Astrocyte of the spinal cord (primary cell): Measurements from ENCODE around the gene LHX8.
"Not testable (repeated sequence)": the region's sequence is repeated elsewhere in the genome, so short reads cannot be mapped to it uniquely, and the experiment has no call there.

Experiments used
- DNase-seq: peaks from one replicate; pipeline ENCODE4 v3.0.0; 2011; ENCODE audit warnings: low read depth, low spot score
- H3K4me3 ChIP-seq: 2 replicates; pipeline ENCODE4 v1.5.1; 2011; ENCODE audit warnings: low read depth, mild to moderate bottlenecking, low read length, moderate library complexity
- in situ Hi-C: cut with HindIII; loops from 2 replicates; pipeline ENCODE4 v1.10.0; 2017; ENCODE audit warnings: low sequenced_read_pairs
- TF ChIP-seq, protein P1 (sequence below): IDR thresholded peaks from 2 replicates; pipeline ENCODE4 v1.5.1; 2012; ENCODE audit warnings: low read depth, mild to moderate bottlenecking, low read length, inconsistent platforms

Gene LHX8

DNA sequence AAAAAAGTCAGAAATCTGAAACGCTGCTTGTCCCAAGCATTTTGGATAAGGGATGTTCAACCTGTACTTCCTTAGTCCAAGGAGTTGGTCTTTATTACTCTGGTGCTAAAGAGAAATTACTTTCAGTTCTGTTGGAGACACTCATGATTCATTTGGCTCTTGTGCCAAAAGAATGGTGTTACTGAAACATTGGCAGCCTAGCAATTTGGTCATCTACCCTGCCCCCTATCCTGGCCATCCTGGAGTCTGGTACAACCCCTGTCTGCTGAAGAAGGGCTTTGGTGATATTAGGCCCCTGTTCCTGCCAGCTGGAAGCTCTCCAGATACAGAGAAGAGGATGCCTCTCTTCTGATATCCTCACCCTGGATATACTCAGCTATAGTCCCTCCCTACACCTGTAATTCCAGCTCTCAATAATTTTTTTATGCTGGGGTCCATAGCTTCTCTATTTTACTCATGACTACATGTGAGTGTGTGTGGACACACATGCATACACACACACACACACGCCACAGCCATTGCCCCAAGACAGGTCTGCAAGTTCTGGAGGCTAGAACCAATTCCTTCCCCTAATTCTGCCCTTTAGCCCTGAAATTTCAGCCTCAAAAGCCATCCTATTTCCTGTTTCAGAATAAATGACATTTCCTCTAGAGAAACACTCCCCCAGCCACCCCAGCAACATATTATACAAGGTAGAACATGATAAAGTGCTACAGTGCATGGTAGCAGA, 40.0 kb downstream of the LHX8 start:
- no peak overlapping the region for H3K4me3 ChIP-seq
- in situ Hi-C loops: no loop called here
- TF ChIP-seq, protein P1, sequence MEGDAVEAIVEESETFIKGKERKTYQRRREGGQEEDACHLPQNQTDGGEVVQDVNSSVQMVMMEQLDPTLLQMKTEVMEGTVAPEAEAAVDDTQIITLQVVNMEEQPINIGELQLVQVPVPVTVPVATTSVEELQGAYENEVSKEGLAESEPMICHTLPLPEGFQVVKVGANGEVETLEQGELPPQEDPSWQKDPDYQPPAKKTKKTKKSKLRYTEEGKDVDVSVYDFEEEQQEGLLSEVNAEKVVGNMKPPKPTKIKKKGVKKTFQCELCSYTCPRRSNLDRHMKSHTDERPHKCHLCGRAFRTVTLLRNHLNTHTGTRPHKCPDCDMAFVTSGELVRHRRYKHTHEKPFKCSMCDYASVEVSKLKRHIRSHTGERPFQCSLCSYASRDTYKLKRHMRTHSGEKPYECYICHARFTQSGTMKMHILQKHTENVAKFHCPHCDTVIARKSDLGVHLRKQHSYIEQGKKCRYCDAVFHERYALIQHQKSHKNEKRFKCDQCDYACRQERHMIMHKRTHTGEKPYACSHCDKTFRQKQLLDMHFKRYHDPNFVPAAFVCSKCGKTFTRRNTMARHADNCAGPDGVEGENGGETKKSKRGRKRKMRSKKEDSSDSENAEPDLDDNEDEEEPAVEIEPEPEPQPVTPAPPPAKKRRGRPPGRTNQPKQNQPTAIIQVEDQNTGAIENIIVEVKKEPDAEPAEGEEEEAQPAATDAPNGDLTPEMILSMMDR: no peak
- DNase-seq: no peak

DNA sequence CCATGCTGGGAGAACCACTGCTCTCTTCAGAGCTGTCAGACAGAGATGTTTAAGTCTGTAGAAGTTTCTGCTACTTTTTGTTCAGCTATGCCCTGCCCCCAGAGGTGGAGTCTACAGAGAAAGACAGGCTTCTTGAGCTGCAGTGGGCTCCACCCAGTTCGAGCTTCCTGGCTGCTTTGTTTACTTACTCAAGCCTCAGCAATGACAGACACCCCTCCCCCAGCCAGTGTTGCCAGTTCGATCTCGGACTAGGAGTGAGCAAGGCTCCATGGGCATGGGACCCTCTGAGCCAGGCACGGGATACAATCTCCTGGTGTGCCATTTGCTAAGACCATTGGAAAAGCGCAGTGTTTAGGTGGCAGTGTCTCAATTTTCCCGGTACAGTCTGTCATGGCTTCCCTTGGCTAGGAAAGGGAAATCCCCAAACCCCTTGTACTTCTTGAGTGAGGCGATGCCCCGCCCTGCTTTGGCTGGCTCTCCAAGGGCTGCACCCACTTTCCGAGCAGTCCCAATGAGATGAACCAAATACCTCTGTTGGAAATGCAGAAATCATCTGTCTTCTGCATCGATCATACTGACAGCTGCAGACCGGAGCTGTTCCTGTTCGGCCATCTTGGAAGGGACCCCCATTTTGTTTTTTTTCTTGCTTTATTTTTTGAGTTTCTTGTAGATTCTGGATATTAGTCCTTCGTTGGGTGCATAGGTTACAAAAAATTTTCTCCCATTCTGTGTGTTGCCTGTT, 47.2 kb downstream of the LHX8 start:
- not testable (repeated sequence) for DNase-seq, H3K4me3 ChIP-seq
- in situ Hi-C loops: loop anchor here (25.0 kb wide), 1 partner anchor 394 kb away; no protein-coding TSS in a partner anchor

DNA sequence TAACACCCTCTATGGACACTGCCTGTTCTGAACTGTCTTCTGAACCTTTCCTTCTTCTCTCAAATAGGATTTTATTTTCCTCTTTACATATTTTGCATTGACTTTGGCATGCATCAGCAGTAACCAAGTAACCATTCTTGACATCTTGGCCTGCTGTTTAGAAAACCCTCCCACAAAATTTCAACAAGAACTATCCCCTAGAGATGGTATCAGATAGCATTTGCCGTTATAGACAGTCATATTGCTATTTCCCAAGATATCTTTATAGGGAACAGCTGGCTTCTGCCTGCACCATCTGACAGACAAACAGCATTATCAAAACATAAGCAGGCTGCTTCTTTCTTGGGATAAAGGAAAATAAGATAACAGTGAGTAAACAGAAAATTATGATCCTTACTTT, 54.7 kb downstream of the LHX8 start:
- no peak overlapping the region for H3K4me3 ChIP-seq
- TF ChIP-seq, protein P1: no peak
- no peak for DNase-seq
- in situ Hi-C loops: loop anchor here (25.0 kb wide), 1 partner anchor 402 kb away; no protein-coding TSS in a partner anchor

DNA sequence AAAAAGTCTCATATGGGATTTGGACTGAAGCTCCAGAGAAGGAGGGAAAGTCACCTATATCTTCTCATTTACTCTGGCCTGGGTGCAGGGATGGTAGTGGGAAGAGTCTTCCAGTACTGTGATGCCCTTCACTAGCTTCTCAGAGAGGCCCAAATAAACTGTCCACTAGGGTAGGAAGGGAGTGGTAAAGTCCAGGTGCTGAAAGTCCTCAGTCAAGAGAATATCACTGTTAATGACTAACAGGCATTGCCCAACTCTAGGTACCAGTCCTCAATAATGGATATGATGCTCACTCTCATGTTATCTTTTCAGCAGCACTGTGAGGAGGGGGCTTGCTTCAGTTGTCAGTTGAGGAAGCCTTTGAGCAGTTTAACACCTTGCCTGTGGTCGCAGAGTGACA, 64.0 kb downstream of the LHX8 start:
- in situ Hi-C loops: loop anchor here (25.0 kb wide), 1 partner anchor 411 kb away; no protein-coding TSS in a partner anchor
- H3K4me3 ChIP-seq: no peak overlapping the region
- TF ChIP-seq, protein P1: no peak
- no peak for DNase-seq

DNA sequence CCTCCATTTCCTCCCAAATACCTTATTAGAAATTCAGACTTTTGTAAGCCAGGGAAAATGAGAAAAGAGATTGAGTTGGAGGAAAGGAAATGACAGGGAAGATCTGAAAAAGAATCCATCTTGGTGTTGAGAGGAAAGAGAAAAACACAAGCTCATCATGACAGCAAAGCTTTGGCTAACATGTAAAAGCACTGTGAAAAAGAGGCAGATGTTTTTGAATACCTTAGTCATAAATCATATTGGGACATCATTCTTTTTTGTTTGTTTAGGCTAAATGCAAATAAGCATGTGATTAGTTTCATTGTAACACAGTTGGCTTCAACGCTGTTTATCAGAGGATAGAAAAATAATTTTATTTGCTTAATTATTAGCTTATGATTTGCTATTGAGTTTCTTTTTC, 64.6 kb downstream of the LHX8 start:
- TF ChIP-seq, protein P1: no peak
- in situ Hi-C loops: loop anchor here (25.0 kb wide), 1 partner anchor 411 kb away; no protein-coding TSS in a partner anchor
- H3K4me3 ChIP-seq: no peak overlapping the region
- DNase-seq: no peak

DNA sequence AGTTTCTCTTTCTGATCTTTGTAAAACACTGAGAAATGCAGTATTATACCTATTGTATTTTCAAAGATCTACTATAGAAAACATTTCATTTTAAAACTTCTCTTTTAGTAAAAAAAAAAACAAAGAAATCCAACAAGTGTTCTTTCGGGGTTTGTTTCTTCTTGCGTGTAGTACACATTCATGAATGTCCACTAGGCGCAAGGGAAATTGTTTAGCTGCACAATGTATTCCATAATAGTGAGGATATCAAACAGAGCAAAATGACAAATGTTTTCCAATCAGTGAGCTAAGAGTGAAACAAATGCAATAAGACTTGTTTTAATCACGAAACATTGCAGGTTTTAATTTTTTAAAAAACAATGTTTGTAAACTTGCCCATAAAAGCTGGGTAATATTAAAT, 68.6 kb downstream of the LHX8 start:
- in situ Hi-C loops: no loop called here
- no peak for DNase-seq
- no peak overlapping the region for H3K4me3 ChIP-seq
- TF ChIP-seq, protein P1: no peak
